CD4-positive, alpha-beta T cell treated with Interleukin-15 for 4 hours (primary cell): ENCODE data around the gene ILK.

Experiments
- DNase-seq: peaks from one replicate; pipeline ENCODE4 v3.0.0-alpha.2; 2020; ENCODE audit warnings: low spot score

Gene ILK

GRCh38 chr11:6621711-6622211 is 18.2 kb downstream of the ILK start:
- DNase-seq, result no peak

- no peak for DNase-seq
These were observed 18.9 kb downstream of the ILK start for GRCh38 chr11:6622261-6623171.

- DNase-seq, result no peak
These were observed 20.1 kb downstream of the ILK start for GRCh38 chr11:6623391-6624363.

- DNase-seq, result no peak
These were observed 21.7 kb downstream of the ILK start for GRCh38 chr11:6625156-6625831.

- no peak for DNase-seq
These were observed 22.4 kb downstream of the ILK start for GRCh38 chr11:6625832-6626420.

- no peak for DNase-seq
These were observed 23.6 kb downstream of the ILK start for GRCh38 chr11:6626971-6627761.

- no peak for DNase-seq
These were observed 24.2 kb downstream of the ILK start for GRCh38 chr11:6627762-6628241.

GRCh38 chr11:6628526-6628925 is 25.0 kb downstream of the ILK start:
- no peak for DNase-seq

GRCh38 chr11:6629573-6629891 is 26.0 kb downstream of the ILK start:
- DNase-seq, result no peak

- no peak for DNase-seq
These were observed 26.5 kb downstream of the ILK start for GRCh38 chr11:6629892-6630631.

GRCh38 chr11:6630632-6631291 is 27.2 kb downstream of the ILK start:
- DNase-seq, result no peak

- no peak for DNase-seq
These were observed 27.9 kb downstream of the ILK start for GRCh38 chr11:6631361-6631890.

- no peak for DNase-seq
These were observed 28.8 kb downstream of the ILK start for GRCh38 chr11:6632116-6633073.

GRCh38 chr11:6633422-6634408 is 30.1 kb downstream of the ILK start:
- no peak for DNase-seq

- DNase-seq, result no peak
These were observed 31.0 kb downstream of the ILK start for GRCh38 chr11:6634534-6634933.

GRCh38 chr11:6635082-6635932 is 31.7 kb downstream of the ILK start:
- DNase-seq, result no peak
